ENCODE measurements around the gene HSD11B2. TPM values are rescaled to one million over a fixed set of nuclear protein-coding genes. Genes with fewer than 3 reads are reported as not detected.

The HSD11B2 gene
- total RNA-seq, 2 experiments from 2014 or later: not detected

- H3K4me1 ChIP-seq (ENCODE audit: insufficient read depth, low read length, poor library complexity, severe bottlenecking): no peaks in the 10 kb centered on the region
- H3K9me3 ChIP-seq (ENCODE audit: low read length): no peaks in the 10 kb centered on the region
- H4K20me1 ChIP-seq (ENCODE audit: insufficient read depth, low read length): no peaks in the 10 kb centered on the region
- BruUV-seq (replicated peaks): no TSS peak
- TF ChIP-seq, protein P1, sequence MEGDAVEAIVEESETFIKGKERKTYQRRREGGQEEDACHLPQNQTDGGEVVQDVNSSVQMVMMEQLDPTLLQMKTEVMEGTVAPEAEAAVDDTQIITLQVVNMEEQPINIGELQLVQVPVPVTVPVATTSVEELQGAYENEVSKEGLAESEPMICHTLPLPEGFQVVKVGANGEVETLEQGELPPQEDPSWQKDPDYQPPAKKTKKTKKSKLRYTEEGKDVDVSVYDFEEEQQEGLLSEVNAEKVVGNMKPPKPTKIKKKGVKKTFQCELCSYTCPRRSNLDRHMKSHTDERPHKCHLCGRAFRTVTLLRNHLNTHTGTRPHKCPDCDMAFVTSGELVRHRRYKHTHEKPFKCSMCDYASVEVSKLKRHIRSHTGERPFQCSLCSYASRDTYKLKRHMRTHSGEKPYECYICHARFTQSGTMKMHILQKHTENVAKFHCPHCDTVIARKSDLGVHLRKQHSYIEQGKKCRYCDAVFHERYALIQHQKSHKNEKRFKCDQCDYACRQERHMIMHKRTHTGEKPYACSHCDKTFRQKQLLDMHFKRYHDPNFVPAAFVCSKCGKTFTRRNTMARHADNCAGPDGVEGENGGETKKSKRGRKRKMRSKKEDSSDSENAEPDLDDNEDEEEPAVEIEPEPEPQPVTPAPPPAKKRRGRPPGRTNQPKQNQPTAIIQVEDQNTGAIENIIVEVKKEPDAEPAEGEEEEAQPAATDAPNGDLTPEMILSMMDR (conservative IDR thresholded peaks at IDR 0.05; ENCODE audit: low read length): no peak
- TF ChIP-seq EZH2phosphoT487 (IDR thresholded peaks at IDR 0.05; ENCODE audit: borderline replicate concordance, low read depth, low read length): no peak
- no peak overlapping the region for H3K4me2 ChIP-seq (ENCODE audit: low read length)
- intact Hi-C loops (cut with micrococcal nuclease; ENCODE audit: unreplicated experiment): no loop called here
- H3K27ac ChIP-seq (ENCODE audit: low read depth, low read length, poor library complexity, severe bottlenecking): no peak overlapping the region
- POLR2A ChIA-PET: no interaction called here
- H3K4me3 ChIP-seq (ENCODE audit: low read depth, low read length, poor library complexity, severe bottlenecking): no peak overlapping the region
- H3K36me3 ChIP-seq (ENCODE audit: insufficient read depth, low read length): peaks cover 4% of the 10 kb centered on the region; the same call in 1 of the 2 replicates
- no peak overlapping the region for H2AFZ ChIP-seq (ENCODE audit: low read length)
- CTCF ChIA-PET (ENCODE audit: unreplicated experiment): no interaction called here
- DNase-seq (ENCODE audit: low spot score): no peak
- H3K9me2 ChIP-seq (ENCODE audit: insufficient read depth, low read length): no peaks in the 10 kb centered on the region
- H3K79me2 ChIP-seq (ENCODE audit: insufficient read depth, low read depth, low read length): no peaks in the 10 kb centered on the region
Measured at GRCh38 chr16:67449739-67450138, 18.8 kb downstream of the HSD11B2 start.

GRCh38 chr16:67451061-67451703 lies 20.3 kb downstream of the HSD11B2 start:
- no peaks in the 10 kb centered on the region for H3K79me2 ChIP-seq (ENCODE audit: insufficient read depth, low read depth, low read length)
- no peak overlapping the region for H3K4me3 ChIP-seq (ENCODE audit: low read depth, low read length, poor library complexity, severe bottlenecking)
- ChIA-PET POLR2A (no interaction called here), CTCF (ENCODE audit: unreplicated experiment) (no interaction called here)
- no peaks in the 10 kb centered on the region for H3K9me2 ChIP-seq (ENCODE audit: insufficient read depth, low read length)
- no TSS peak for BruUV-seq (replicated peaks)
- H3K4me2 ChIP-seq (ENCODE audit: low read length): no peak overlapping the region
- no peak for DNase-seq (ENCODE audit: low spot score)
- no peaks in the 10 kb centered on the region for H3K9me3 ChIP-seq (ENCODE audit: low read length)
- H3K27ac ChIP-seq (ENCODE audit: low read depth, low read length, poor library complexity, severe bottlenecking): no peak overlapping the region
- H2AFZ ChIP-seq (ENCODE audit: low read length): no peak overlapping the region
- H4K20me1 ChIP-seq (ENCODE audit: insufficient read depth, low read length): no peaks in the 10 kb centered on the region
- intact Hi-C loops (cut with micrococcal nuclease; ENCODE audit: unreplicated experiment): no loop called here
- no peaks in the 10 kb centered on the region for H3K4me1 ChIP-seq (ENCODE audit: insufficient read depth, low read length, poor library complexity, severe bottlenecking)
- peaks cover 4% of the 10 kb centered on the region; the same call in 1 of the 2 replicates for H3K36me3 ChIP-seq (ENCODE audit: insufficient read depth, low read length)
- TF ChIP-seq, protein P1 (conservative IDR thresholded peaks at IDR 0.05; ENCODE audit: low read length): no peak
- TF ChIP-seq EZH2phosphoT487 (IDR thresholded peaks at IDR 0.05; ENCODE audit: borderline replicate concordance, low read depth, low read length): no peak

DNA sequence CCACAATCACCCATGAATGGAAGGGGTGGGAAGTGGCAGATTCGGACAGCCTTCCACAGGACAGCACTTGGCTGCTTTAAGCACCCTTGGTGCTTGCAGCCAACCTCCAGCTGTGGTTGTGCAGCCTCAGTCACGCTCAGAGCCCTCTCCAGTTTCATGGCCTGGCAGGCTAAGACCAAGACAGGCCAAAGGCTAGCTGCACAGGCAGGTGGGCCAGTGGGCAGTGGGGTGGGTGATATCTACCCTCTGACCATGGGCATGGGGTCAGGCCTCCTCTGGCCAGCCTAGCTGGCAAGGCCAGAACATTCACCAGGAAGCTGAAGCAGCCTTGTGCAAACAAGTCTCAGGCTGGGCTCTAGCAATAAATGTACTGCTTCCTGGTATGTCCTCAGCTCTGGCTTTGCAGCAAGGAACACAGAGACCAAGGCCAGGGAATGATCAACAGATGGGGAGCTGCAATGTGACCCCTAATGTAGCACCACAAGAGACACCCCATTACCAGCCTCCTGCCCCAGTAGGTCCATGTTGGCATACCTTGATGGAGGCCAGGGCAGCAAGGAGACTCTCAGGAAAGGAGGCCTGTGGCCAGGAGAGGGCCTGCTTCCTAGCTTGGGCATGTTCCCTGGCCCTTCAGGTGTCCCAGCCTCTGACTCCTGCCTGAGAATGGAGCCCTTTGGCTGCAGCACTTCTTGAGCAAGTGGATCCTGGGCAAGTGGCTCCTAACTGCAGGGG lies 20.9 kb downstream of the HSD11B2 start:
- H3K79me2 ChIP-seq (ENCODE audit: insufficient read depth, low read depth, low read length): no peaks in the 10 kb centered on the region
- TF ChIP-seq, protein P1 (conservative IDR thresholded peaks at IDR 0.05; ENCODE audit: low read length): no peak
- TF ChIP-seq EZH2phosphoT487 (IDR thresholded peaks at IDR 0.05; ENCODE audit: borderline replicate concordance, low read depth, low read length): no peak
- H3K9me3 ChIP-seq (ENCODE audit: low read length): no peaks in the 10 kb centered on the region
- intact Hi-C loops (cut with micrococcal nuclease; ENCODE audit: unreplicated experiment): no loop called here
- H3K4me3 ChIP-seq (ENCODE audit: low read depth, low read length, poor library complexity, severe bottlenecking): no peak overlapping the region
- no peak overlapping the region for H3K4me2 ChIP-seq (ENCODE audit: low read length)
- no peaks in the 10 kb centered on the region for H3K9me2 ChIP-seq (ENCODE audit: insufficient read depth, low read length)
- H4K20me1 ChIP-seq (ENCODE audit: insufficient read depth, low read length): no peaks in the 10 kb centered on the region
- no peak overlapping the region for H3K27ac ChIP-seq (ENCODE audit: low read depth, low read length, poor library complexity, severe bottlenecking)
- CTCF ChIA-PET (ENCODE audit: unreplicated experiment): no interaction called here
- BruUV-seq (replicated peaks): no TSS peak
- no peaks in the 10 kb centered on the region for H3K4me1 ChIP-seq (ENCODE audit: insufficient read depth, low read length, poor library complexity, severe bottlenecking)
- no peak for DNase-seq (ENCODE audit: low spot score)
- POLR2A ChIA-PET: no interaction called here
- peaks cover 4% of the 10 kb centered on the region; the same call in 1 of the 2 replicates for H3K36me3 ChIP-seq (ENCODE audit: insufficient read depth, low read length)
- no peak overlapping the region for H2AFZ ChIP-seq (ENCODE audit: low read length)

Data from OCI-LY7 (cell line).